Ascending aorta (tissue), 2 donors: ENCODE data around the gene TMEM259. TPM values are rescaled to one million over a fixed set of nuclear protein-coding genes. Genes with fewer than 3 reads are reported as not detected.
A peak's percentile ranks its signal among the peaks of the same experiment; 100 is the strongest.

Source experiments
- DNase-seq, 2 donors: peaks; one replicate each; pipeline ENCODE4 v3.0.0-alpha.2; 2019; ENCODE audit warnings: low spot score in 2 of 2
- H3K27ac ChIP-seq, 2 donors: fragments of 200-600 bp; sonication (generic); one replicate each; pipeline ENCODE4 v1.5.1; 2016 to 2017; ENCODE audit warnings: mild to moderate bottlenecking in 1 of 2
- H3K27me3 ChIP-seq: fragments of 200-600 bp; sonication (generic); one replicate; pipeline ENCODE4 v1.5.1; 2017
- H3K36me3 ChIP-seq, 2 donors: fragments of 200-600 bp; sonication (generic); one replicate each; pipeline ENCODE4 v1.5.1; 2016
- H3K4me1 ChIP-seq, 2 donors: fragments of 200-600 bp; sonication (generic); one replicate each; pipeline ENCODE4 v1.5.1; 2016 to 2017; ENCODE audit warnings: mild to moderate bottlenecking in 1 of 2
- H3K4me3 ChIP-seq, 2 donors: fragments of 200-600 bp; sonication (generic); one replicate each; pipeline ENCODE4 v1.5.1; 2016 to 2017; ENCODE audit warnings: mild to moderate bottlenecking in 1 of 2
- H3K9me3 ChIP-seq, 2 donors: fragments of 200-600 bp; sonication (generic); one replicate each; pipeline ENCODE4 v1.5.1; 2016
- CTCF ChIP-seq, 3 experiments: fragments of 200-600 bp in 2 of 3; fragments of 450-650 bp in 1 of 3; sonication (generic) in 2 of 3; IDR thresholded peaks; one replicate each; pipeline ENCODE4 v1.5.1; 2016 to 2019; ENCODE audit warnings: antibody characterized with exemption in 3 of 3, mild to moderate bottlenecking in 1 of 3, moderate library complexity in 1 of 3
- intact Hi-C: fragments of 100-400 bp; cut with DNase I; formaldehyde crosslinking; loops from one replicate; pipeline ENCODE4 v1.15.1; 2023
- total RNA-seq: library from RNA; depleted of rRNA; stranded (reverse); fragments of >200 nt; gene quantifications from one replicate; pipeline ENCODE4 v1.1.0, GENCODE V29; 2016

The TMEM259 gene
- total RNA-seq, 1 donor from 2014 or later = 452 TPM

GRCh38 chr19:1066748-1067340 lies 45.9 kb upstream of the TMEM259 start, which contains the start of gene ARHGAP45:
ARHGAP45 (plus strand) TSS chr19:1067167; CDS start chr19:1067406, 239 bp downstream.
- no peak for DNase-seq
- peaks cover 8 to 24% of the 10 kb centered on the region in 2 donors for H3K4me1 ChIP-seq
- no peaks in the 10 kb centered on the region for H3K36me3 ChIP-seq
- intact Hi-C loops = no loop called here
- peaks cover 21% of the 10 kb centered on the region for H3K27me3 ChIP-seq
- peak within 1 kb of the TSS; percentile 55 to 56 for H3K4me3 ChIP-seq
- H3K9me3 ChIP-seq = no peaks in the 10 kb centered on the region
- no peak for TF ChIP-seq CTCF (IDR thresholded peaks at IDR 0.05)
- H3K27ac ChIP-seq = peak within 1 kb of the TSS; percentile 14 to 37

- intact Hi-C loops = no loop called here
- Histone ChIP-seq H3K27ac (no peak overlapping the region), H3K9me3 (no peaks in the 10 kb centered on the region), H3K36me3 (no peaks in the 10 kb centered on the region), H3K4me1 (peaks cover 8 to 24% of the 10 kb centered on the region in 2 donors), H3K4me3 (peak overlapping the region; percentile 55 to 56), H3K27me3 (peaks cover 21% of the 10 kb centered on the region)
- DNase-seq = no peak
- TF ChIP-seq CTCF (IDR thresholded peaks at IDR 0.05) = no peak
These were observed 45.4 kb upstream of the TMEM259 start for GRCh38 chr19:1066251-1066747.

GRCh38 chr19:1065606-1066109 lies 44.7 kb upstream of the TMEM259 start:
- H3K27me3 ChIP-seq = peaks cover 21% of the 10 kb centered on the region
- TF ChIP-seq CTCF (IDR thresholded peaks at IDR 0.05) = no peak
- no peaks in the 10 kb centered on the region for H3K9me3 ChIP-seq
- no peak overlapping the region for H3K27ac ChIP-seq
- intact Hi-C loops = no loop called here
- no peak overlapping the region for H3K4me3 ChIP-seq
- H3K4me1 ChIP-seq = peaks cover 8 to 22% of the 10 kb centered on the region in 2 donors
- DNase-seq = no peak
- H3K36me3 ChIP-seq = no peaks in the 10 kb centered on the region

- Histone ChIP-seq H3K4me3 (no peak overlapping the region), H3K9me3 (no peaks in the 10 kb centered on the region), H3K36me3 (no peaks in the 10 kb centered on the region), H3K27me3 (peaks cover 19% of the 10 kb centered on the region), H3K27ac (no peak overlapping the region), H3K4me1 (peaks cover 8 to 20% of the 10 kb centered on the region in 2 donors)
- peak in 1 of 2 donors; percentile 81 for DNase-seq
- peak; percentile 84 to 90 (median 87) for TF ChIP-seq CTCF (IDR thresholded peaks at IDR 0.05)
- intact Hi-C loops = no loop called here
These were observed 44.0 kb upstream of the TMEM259 start for GRCh38 chr19:1064661-1065605.

- peaks cover 8 to 20% of the 10 kb centered on the region in 2 donors for H3K4me1 ChIP-seq
- H3K36me3 ChIP-seq = no peaks in the 10 kb centered on the region
- intact Hi-C loops = no loop called here
- peaks cover 17% of the 10 kb centered on the region for H3K27me3 ChIP-seq
- no peak for TF ChIP-seq CTCF (IDR thresholded peaks at IDR 0.05)
- peaks cover 0 to 4% of the 10 kb centered on the region in 2 donors for H3K9me3 ChIP-seq
- H3K27ac ChIP-seq = no peak overlapping the region
- no peak for DNase-seq
- H3K4me3 ChIP-seq = no peak overlapping the region
These were observed 43.2 kb upstream of the TMEM259 start for GRCh38 chr19:1063909-1064660.
